HepG2 (cell line): Measurements from ENCODE around the gene DUOXA1. TPM values are rescaled to one million over a fixed set of nuclear protein-coding genes. Genes with fewer than 3 reads are reported as not detected.

Source experiments
- BRF2 ChIP-seq: sonication (generic); formaldehyde crosslinking; IDR thresholded peaks from 2 replicates; pipeline ENCODE4 v1.8.1; 2022; ENCODE audit warnings: mild to moderate bottlenecking, missing genetic modification reagents
- CBFB ChIP-seq: sonication (generic); formaldehyde crosslinking; IDR thresholded peaks from 2 replicates; pipeline ENCODE4 v1.4.0; 2020; ENCODE audit warnings: missing genetic modification reagents
- PRDM15 ChIP-seq: sonication (generic); formaldehyde crosslinking; IDR thresholded peaks from 2 replicates; pipeline ENCODE4 v1.4.0; 2020; ENCODE audit warnings: missing genetic modification reagents
- XBP1 ChIP-seq: sonication (generic); formaldehyde crosslinking; IDR thresholded peaks from 2 replicates; pipeline ENCODE4 v1.5.0; 2020; ENCODE audit warnings: missing genetic modification reagents
- ZBTB3 ChIP-seq: sonication (generic); formaldehyde crosslinking; IDR thresholded peaks from 2 replicates; pipeline ENCODE4 v1.4.0; 2020; ENCODE audit warnings: low read depth, mild to moderate bottlenecking, moderate library complexity, missing genetic modification reagents, borderline replicate concordance
- ZNF318 ChIP-seq: sonication (generic); formaldehyde crosslinking; IDR thresholded peaks from 2 replicates; pipeline ENCODE4 v1.4.0; 2020; ENCODE audit warnings: mild to moderate bottlenecking, missing genetic modification reagents
- ZNF609 ChIP-seq: sonication (generic); formaldehyde crosslinking; IDR thresholded peaks from 2 replicates; pipeline ENCODE4 v1.4.0; 2020; ENCODE audit warnings: mild to moderate bottlenecking, missing genetic modification reagents, borderline replicate concordance
- polyA plus RNA-seq, 8 experiments: library from polyadenylated mRNA; depleted of rRNA in 3 of 8; stranded (reverse) in 7 of 8; unstranded in 1 of 8; fragments of >200 nt; fragmentation: Illumina TruSeq in 4 of 8; extraction: Trizol in 4 of 8; gene quantifications; 2 replicates each; pipeline versions ENCODE4 v1.2.1 to v1.2.3, GENCODE V29; 2011 to 2016; ENCODE audit warnings: low read depth in 4 of 8, missing spikeins in 1 of 8, mixed read lengths in 1 of 8; ENCODE audit not compliant: insufficient read depth in 1 of 8
- total RNA-seq, 5 experiments: library from RNA; depleted of rRNA; stranded (reverse); fragments of >200 nt; fragmentation: Illumina TruSeq; extraction: Trizol; gene quantifications; 2 replicates each; pipeline ENCODE4 v1.2.3, GENCODE V29; 2016; ENCODE audit warnings: low read depth in 1 of 5

Gene DUOXA1
- total and polyA plus RNA-seq, 2 of the 13 experiments (the other 11 are each of a cell fraction or from before 2014, with no cell fraction given): not detected

GRCh38 chr15:45095661-45096060, 34.0 kb downstream of the DUOXA1 start (continued):
- no peak for TF ChIP-seq ZNF318 (CRISPR knock-in tag)
- no peak for TF ChIP-seq XBP1 (CRISPR knock-in tag)
- TF ChIP-seq BRF2 (CRISPR knock-in tag): no peak
- TF ChIP-seq ZBTB3: no peak
- no peak for TF ChIP-seq PRDM15 (CRISPR knock-in tag)
- no peak for TF ChIP-seq ZNF609 (CRISPR knock-in tag)
- TF ChIP-seq CBFB (CRISPR knock-in tag): no peak
